Caco-2 (cell line): ENCODE results near the gene COL6A2. TPM values are rescaled to one million over a fixed set of nuclear protein-coding genes. Genes with fewer than 3 reads are reported as not detected.

Experiments used
- Bru-seq: library from RNA; stranded (reverse); fragments of 400-500 nt; gene quantifications from one replicate; lab custom pipeline; 2021; lab: Mats Ljungman, UMichigan
- BruChase-seq, 2 experiments: library from RNA; stranded (reverse); fragments of 400-500 nt; gene quantifications; one replicate each; lab custom pipeline; 2021; lab: Mats Ljungman, UMichigan
- BruUV-seq: library from RNA; stranded (reverse); fragments of 400-500 nt; replicated peaks from 2 replicates; lab custom pipeline; 2021; lab: Mats Ljungman, UMichigan
- CTCF ChIA-PET: fragments of 300-600 bp; sonication (Branson Sonifier 250); formaldehyde crosslinking; loops from one replicate; lab custom pipeline; 2022; ENCODE audit warnings: antibody characterized with exemption; lab: Charles Lee
- POLR2A ChIA-PET: fragments of 300-600 bp; sonication (Branson Sonifier 250); formaldehyde crosslinking; loops from one replicate; lab custom pipeline; 2022; ENCODE audit warnings: antibody characterized with exemption; lab: Charles Lee
- DNase-seq, 2 experiments: peaks; one replicate each; pipeline versions ENCODE4 v3.0.0 to v3.0.0-alpha.2; 2020 to 2022
- H3K27me3 ChIP-seq: replicated peaks from 2 replicates; pipeline ENCODE4 v1.6.0; 2011; ENCODE audit warnings: low read length; ENCODE audit not compliant: control insufficient read depth, insufficient read depth
- H3K36me3 ChIP-seq: 2 replicates; pipeline ENCODE4 v1.5.1; 2011; ENCODE audit warnings: low read length; ENCODE audit not compliant: control insufficient read depth, insufficient read depth
- H3K4me1 ChIP-seq: fragments of 250-450 bp; sonication (Bioruptor Pico); 2 replicates; pipeline ENCODE4 v1.5.1; 2020; ENCODE audit warnings: mild to moderate bottlenecking
- H3K4me3 ChIP-seq: 2 replicates; pipeline ENCODE4 v1.5.1; 2011; ENCODE audit warnings: low read depth, mild to moderate bottlenecking, control low read depth, low read length
- H3K9me3 ChIP-seq: fragments of 250-450 bp; sonication (Bioruptor Pico); 2 replicates; pipeline ENCODE4 v1.5.1; 2020; ENCODE audit warnings: mild to moderate bottlenecking, moderate library complexity
- H3K27ac Mint-ChIP-seq: one replicate; pipeline ENCODE4 v1.8.0; 2022; ENCODE audit warnings: mixed read lengths; ENCODE audit not compliant: unreplicated experiment
- H3K27me3 Mint-ChIP-seq: one replicate; pipeline ENCODE4 v1.8.0; 2022; ENCODE audit warnings: mixed read lengths; ENCODE audit not compliant: insufficient read depth, unreplicated experiment
- H3K36me3 Mint-ChIP-seq: one replicate; pipeline ENCODE4 v1.8.0; 2022; ENCODE audit warnings: mild to moderate bottlenecking, mixed read lengths; ENCODE audit not compliant: insufficient read depth, unreplicated experiment
- H3K4me1 Mint-ChIP-seq: one replicate; pipeline ENCODE4 v1.8.0; 2022; ENCODE audit warnings: low read depth, mixed read lengths; ENCODE audit not compliant: unreplicated experiment
- H3K4me3 Mint-ChIP-seq: one replicate; pipeline ENCODE4 v1.8.0; 2022; ENCODE audit warnings: mild to moderate bottlenecking, moderate library complexity, mixed read lengths; ENCODE audit not compliant: unreplicated experiment
- H3K9me3 Mint-ChIP-seq: one replicate; pipeline ENCODE4 v1.8.0; 2022; ENCODE audit warnings: mixed read lengths; ENCODE audit not compliant: unreplicated experiment
- CTCF ChIP-seq, 2 experiments: fragments of 200-600 bp in 1 of 2; IDR thresholded peaks; 1 replicate in 1 of 2; 2 replicates in 1 of 2; pipeline versions ENCODE4 v1.5.1 to v1.8.0; 2011 to 2022; ENCODE audit warnings: antibody characterized with exemption in 1 of 2, control low read depth in 1 of 2, inconsistent platforms in 1 of 2, low read depth in 1 of 2, low read length in 1 of 2, mild to moderate bottlenecking in 1 of 2, moderate library complexity in 1 of 2; ENCODE audit not compliant: insufficient read depth in 1 of 2, severe bottlenecking in 1 of 2, unreplicated experiment in 1 of 2
- intact Hi-C: fragments of 100-400 bp; cut with micrococcal nuclease; formaldehyde crosslinking; loops from one replicate; pipeline ENCODE4 v1.10.0; 2022; ENCODE audit not compliant: unreplicated experiment
- long read RNA-seq: library from polyadenylated mRNA; stranded (forward); transcript quantifications from one replicate; pipeline ENCODE4 v2.0.0, GENCODE V29; 2022
- total RNA-seq: library from RNA; stranded (reverse); gene quantifications from 2 replicates; pipeline ENCODE4 v1.2.3, GENCODE V29; 2022

COL6A2 gene
- total RNA-seq (8.8 and 11.1 TPM in 2 replicates), Bru-seq, nascent RNA (percentile 38 among the genes with signal in this experiment), BruChase-seq, experiment 1, labeled RNA remaining after a 2-hour chase (percentile 36 among the genes with signal in this experiment), BruChase-seq, experiment 2, labeled RNA remaining after a 6-hour chase (percentile 37 among the genes with signal in this experiment)
- long read RNA-seq, partial matches to known transcripts: 0 of 13 reads
- long read RNA-seq, other reads (novel, unspliced or antisense): 9 of 13 reads

GRCh38 chr21:46097336-46098293 is at the start of gene COL6A2:
TSS of gene COL6A2 (plus strand) at chr21:46098112.
- no TSS peak for BruUV-seq
- H3K36me3 ChIP-seq: no peaks in the 10 kb centered on the region
- peaks cover 5% of the 10 kb centered on the region for H3K9me3 Mint-ChIP-seq
- peak; percentile 41 to 68 for DNase-seq
- H3K4me1 Mint-ChIP-seq: no peaks in the 10 kb centered on the region
- no peak within 1 kb of the TSS for H3K27ac Mint-ChIP-seq
- peaks cover 3% of the 10 kb centered on the region for H3K27me3 Mint-ChIP-seq
- H3K27me3 ChIP-seq: no peaks in the 10 kb centered on the region; the same call in 1 of the 2 replicates
- H3K9me3 ChIP-seq: peaks cover 7% of the 10 kb centered on the region; the same call in 1 of the 2 replicates
- intact Hi-C loops: loop anchor here (5.0 kb wide), 1 partner anchor 125 kb away; no protein-coding TSS in a partner anchor
- CTCF ChIA-PET: interaction anchor here (0.6 kb wide), 1 partner anchor 116 kb away, joined by 5 read pairs; the partner anchor contains the start of gene COL6A1
- POLR2A ChIA-PET: no interaction called here
- H3K4me3 Mint-ChIP-seq: peak within 1 kb of the TSS; percentile 43
- no peaks in the 10 kb centered on the region for H3K36me3 Mint-ChIP-seq
- TF ChIP-seq CTCF (IDR thresholded peaks at IDR 0.05; ENCODE audit: insufficient read depth in 1 of 2, low read depth in 1 of 2, low read length in 1 of 2, severe bottlenecking in 1 of 2, unreplicated experiment in 1 of 2): peak in 1 of 2 experiments; percentile 6
- no peaks in the 10 kb centered on the region for H3K4me1 ChIP-seq
- peak within 1 kb of the TSS; percentile 50 for H3K4me3 ChIP-seq

- Histone ChIP-seq H3K4me3 (no peak overlapping the region), H3K36me3 (no peaks in the 10 kb centered on the region), H3K4me1 (no peaks in the 10 kb centered on the region), H3K27me3 (no peaks in the 10 kb centered on the region), H3K9me3 (no peaks in the 10 kb centered on the region)
- Mint-ChIP-seq H3K27me3 (no peaks in the 10 kb centered on the region), H3K9me3 (no peaks in the 10 kb centered on the region), H3K27ac (no peak overlapping the region), H3K36me3 (no peaks in the 10 kb centered on the region), H3K4me3 (no peak overlapping the region), H3K4me1 (no peaks in the 10 kb centered on the region)
- TF ChIP-seq CTCF (IDR thresholded peaks at IDR 0.05; ENCODE audit: insufficient read depth in 1 of 2, low read depth in 1 of 2, low read length in 1 of 2, severe bottlenecking in 1 of 2, unreplicated experiment in 1 of 2): no peak
- CTCF ChIA-PET: no interaction called here
- no TSS peak for BruUV-seq
- DNase-seq: no peak
- intact Hi-C loops: no loop called here
- POLR2A ChIA-PET: no interaction called here
Measured at GRCh38 chr21:46048926-46049889, 48.7 kb upstream of the COL6A2 start.
